ENCODE results near the gene ANKS3.
"Not testable (repeated sequence)": the region's sequence is repeated elsewhere in the genome, so short reads cannot be mapped to it uniquely, and the experiment has no call there.

ANKS3 gene

DNA sequence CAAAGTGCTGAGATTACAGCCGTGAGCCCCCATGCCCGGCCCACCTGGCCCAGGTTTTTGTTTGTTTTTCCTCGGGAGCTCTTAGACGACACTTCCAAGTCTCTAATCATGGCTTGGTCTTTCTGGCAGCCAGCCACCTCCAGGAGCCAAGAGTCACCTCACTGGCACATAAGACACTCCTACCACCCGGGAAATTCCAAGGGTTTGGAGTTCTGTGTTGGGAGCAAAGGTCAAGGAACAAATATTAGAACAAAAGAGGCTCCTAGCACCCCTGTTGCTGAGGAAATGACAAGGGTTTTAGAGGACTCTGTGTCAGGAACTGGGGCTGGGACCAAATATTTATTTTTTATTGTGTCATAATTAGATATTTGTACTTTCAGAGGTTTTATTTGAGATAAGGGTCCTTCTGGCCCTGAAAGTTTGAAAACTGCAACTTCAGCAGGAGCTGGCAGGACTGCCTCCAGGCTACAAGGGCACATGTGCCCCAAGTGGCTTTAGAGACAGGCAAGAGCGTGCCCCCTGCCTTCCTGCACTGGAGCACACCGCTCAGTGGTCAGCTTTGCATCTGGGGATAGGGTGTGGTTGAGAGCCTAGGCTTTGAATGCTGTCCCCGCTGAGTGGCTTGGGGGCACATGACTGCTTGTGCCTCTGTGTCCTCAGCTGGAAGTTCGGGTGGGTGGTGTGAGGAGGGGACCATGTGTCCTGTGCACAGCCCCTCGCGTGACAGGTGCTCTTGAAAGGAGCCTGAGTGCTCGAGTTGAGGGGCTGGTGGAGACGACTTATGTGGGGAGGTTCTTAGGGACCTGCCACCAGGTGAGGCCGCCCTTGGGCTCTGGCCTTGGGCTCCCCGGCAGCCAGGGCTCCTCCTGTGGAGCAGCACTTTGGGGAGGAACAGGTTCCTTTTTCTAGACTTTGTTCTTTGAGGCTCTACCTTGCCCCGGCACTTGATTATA lies 79.8 kb downstream of the ANKS3 start:
- no peaks in the 10 kb centered on the region for H3K9me3 ChIP-seq (replicated peaks in 1 of 2; ENCODE audit: control insufficient read depth in 2 of 2, insufficient read depth in 1 of 2, low read depth in 1 of 2, low read length in 2 of 2)
- no peak overlapping the region for H3K14ac ChIP-seq (ENCODE audit: low read length)
- H2BK120ac ChIP-seq (ENCODE audit: low read depth, low read length), result no peak overlapping the region
- H2BK12ac ChIP-seq (ENCODE audit: low read length), result no peak overlapping the region
- H3K27ac ChIP-seq (replicated peaks; ENCODE audit: low read length), result no peak overlapping the region
- H3K36me3 ChIP-seq (replicated peaks in 1 of 2; ENCODE audit: control insufficient read depth in 2 of 2, insufficient read depth in 2 of 2, low read length in 2 of 2), result peaks cover 26 to 83% of the 10 kb centered on the region in 2 donors
- no peak overlapping the region for H3K9ac ChIP-seq (ENCODE audit: low read depth, low read length, poor library complexity)
- no peak for DNase-seq (ENCODE audit: low spot score)
- H3K27me3 ChIP-seq (ENCODE audit: control insufficient read depth in 3 of 3, insufficient read depth in 3 of 3, low read depth in 1 of 3, low read length in 3 of 3), result no peaks in the 10 kb centered on the region
- no peak overlapping the region for H2AK5ac ChIP-seq (ENCODE audit: low read depth, low read length)
- H2AFZ ChIP-seq (ENCODE audit: low read length), result no peak overlapping the region
- no peak overlapping the region for H3K4me3 ChIP-seq (ENCODE audit: low read length in 2 of 2)
- no CpG with 5 or more reads among the region's 16 CpGs for WGBS, 2 donors (ENCODE audit: extremely low coverage in 2 of 2, insufficient read length in 2 of 2, insufficient replicate concordance in 1 of 2)
- H2BK15ac ChIP-seq (ENCODE audit: low read length), result no peak overlapping the region
- peak overlapping the region; percentile 11 for H3K4me2 ChIP-seq (ENCODE audit: insufficient read depth, low read length, poor library complexity, severe bottlenecking)
- no peak overlapping the region for H4K91ac ChIP-seq (ENCODE audit: low read depth, low read length, poor library complexity)
- no peak overlapping the region for H4K8ac ChIP-seq (ENCODE audit: low read depth, low read length)
- H3K4me1 ChIP-seq (ENCODE audit: control insufficient read depth in 2 of 2, insufficient read depth in 1 of 2, low read depth in 1 of 2, low read length in 2 of 2), result peaks cover 0 to 2% of the 10 kb centered on the region in 2 donors
- H3K4ac ChIP-seq (ENCODE audit: low read length), result no peak overlapping the region
- peaks cover 15% of the 10 kb centered on the region for H3K79me1 ChIP-seq (ENCODE audit: low read depth, low read length)
- H3K23ac ChIP-seq (ENCODE audit: low read depth, low read length, poor library complexity), result no peak overlapping the region
- no peak overlapping the region for H3K18ac ChIP-seq (ENCODE audit: low read length)
- H2BK5ac ChIP-seq (ENCODE audit: low read length), result no peak overlapping the region

DNA sequence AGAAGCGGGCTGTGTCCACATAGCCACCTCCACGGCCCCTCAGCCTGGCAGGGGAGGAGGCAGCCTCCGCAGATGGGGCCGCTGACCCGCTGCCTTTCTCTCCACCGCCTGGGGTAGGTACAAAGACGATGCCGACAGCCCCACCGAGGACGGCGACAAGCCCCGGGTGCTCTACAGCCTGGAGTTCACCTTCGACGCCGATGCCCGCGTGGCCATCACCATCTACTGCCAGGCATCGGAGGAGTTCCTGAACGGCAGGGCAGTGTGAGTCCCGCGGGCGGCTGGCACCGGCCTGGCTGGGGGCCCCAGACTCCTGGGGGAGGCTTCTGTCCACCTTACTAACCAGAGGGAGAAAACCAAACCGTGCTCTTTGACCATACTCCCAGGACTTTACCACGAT lies 81.5 kb downstream of the ANKS3 start:
- H3K4me2 ChIP-seq (ENCODE audit: insufficient read depth, low read length, poor library complexity, severe bottlenecking), result no peak overlapping the region
- H3K36me3 ChIP-seq (replicated peaks in 1 of 2; ENCODE audit: control insufficient read depth in 2 of 2, insufficient read depth in 2 of 2, low read length in 2 of 2), result peaks cover 23 to 75% of the 10 kb centered on the region in 2 donors
- no peak overlapping the region for H3K4ac ChIP-seq (ENCODE audit: low read length)
- H2BK15ac ChIP-seq (ENCODE audit: low read length), result no peak overlapping the region
- H3K14ac ChIP-seq (ENCODE audit: low read length), result no peak overlapping the region
- no peak overlapping the region for H2BK12ac ChIP-seq (ENCODE audit: low read length)
- no peak for DNase-seq (ENCODE audit: low spot score)
- H4K8ac ChIP-seq (ENCODE audit: low read depth, low read length), result no peak overlapping the region
- no peak overlapping the region for H3K27ac ChIP-seq (replicated peaks; ENCODE audit: low read length)
- no peak overlapping the region for H3K18ac ChIP-seq (ENCODE audit: low read length)
- H3K4me1 ChIP-seq (ENCODE audit: control insufficient read depth in 2 of 2, insufficient read depth in 1 of 2, low read depth in 1 of 2, low read length in 2 of 2), result no peaks in the 10 kb centered on the region
- H3K9me3 ChIP-seq (replicated peaks in 1 of 2; ENCODE audit: control insufficient read depth in 2 of 2, insufficient read depth in 1 of 2, low read depth in 1 of 2, low read length in 2 of 2), result peaks cover 0 to 4% of the 10 kb centered on the region in 2 donors
- no peak overlapping the region for H2AFZ ChIP-seq (ENCODE audit: low read length)
- no peak overlapping the region for H4K91ac ChIP-seq (ENCODE audit: low read depth, low read length, poor library complexity)
- no peak overlapping the region for H2AK5ac ChIP-seq (ENCODE audit: low read depth, low read length)
- H2BK5ac ChIP-seq (ENCODE audit: low read length), result no peak overlapping the region
- no CpG with 5 or more reads among the region's 25 CpGs for WGBS, 2 donors (ENCODE audit: extremely low coverage in 2 of 2, insufficient read length in 2 of 2, insufficient replicate concordance in 1 of 2)
- peaks cover 15% of the 10 kb centered on the region for H3K79me1 ChIP-seq (ENCODE audit: low read depth, low read length)
- H2BK120ac ChIP-seq (ENCODE audit: low read depth, low read length), result no peak overlapping the region
- no peak overlapping the region for H3K9ac ChIP-seq (ENCODE audit: low read depth, low read length, poor library complexity)
- no peak overlapping the region for H3K4me3 ChIP-seq (ENCODE audit: low read length in 2 of 2)
- H3K23ac ChIP-seq (ENCODE audit: low read depth, low read length, poor library complexity), result peak overlapping the region; percentile 43
- no peaks in the 10 kb centered on the region for H3K27me3 ChIP-seq (ENCODE audit: control insufficient read depth in 3 of 3, insufficient read depth in 3 of 3, low read depth in 1 of 3, low read length in 3 of 3)

DNA sequence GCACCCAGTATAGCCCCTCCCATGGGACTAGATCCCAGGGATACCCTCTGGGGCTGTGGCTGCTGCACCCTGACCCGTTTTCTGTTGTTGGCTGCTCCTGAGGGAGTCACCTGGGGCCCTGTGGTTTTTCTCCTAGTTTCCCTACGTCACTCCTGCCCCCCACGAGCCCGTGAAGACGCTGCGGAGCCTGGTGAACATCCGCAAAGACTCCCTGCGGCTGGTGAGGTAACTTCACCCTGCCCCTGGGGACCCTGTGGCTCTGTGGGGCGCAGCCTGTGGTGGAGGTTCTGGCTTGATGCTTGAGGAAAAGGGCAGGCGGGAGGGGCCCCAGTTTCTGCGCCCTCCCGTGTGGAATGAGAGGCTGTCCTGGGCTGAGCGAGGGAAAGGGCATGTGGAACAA lies 82.2 kb downstream of the ANKS3 start:
- Histone ChIP-seq H3K27me3 (ENCODE audit: control insufficient read depth in 3 of 3, insufficient read depth in 3 of 3, low read depth in 1 of 3, low read length in 3 of 3) (no peaks in the 10 kb centered on the region), H2AK5ac (ENCODE audit: low read depth, low read length) (no peak overlapping the region), H3K79me1 (ENCODE audit: low read depth, low read length) (peaks cover 19% of the 10 kb centered on the region), H2BK5ac (ENCODE audit: low read length) (no peak overlapping the region), H4K8ac (ENCODE audit: low read depth, low read length) (no peak overlapping the region), H4K91ac (ENCODE audit: low read depth, low read length, poor library complexity) (no peak overlapping the region), H2BK120ac (ENCODE audit: low read depth, low read length) (no peak overlapping the region), H3K36me3 (replicated peaks in 1 of 2; ENCODE audit: control insufficient read depth in 2 of 2, insufficient read depth in 2 of 2, low read length in 2 of 2) (peaks cover 20 to 75% of the 10 kb centered on the region in 2 donors), H3K23ac (ENCODE audit: low read depth, low read length, poor library complexity) (no peak overlapping the region), H2AFZ (ENCODE audit: low read length) (no peak overlapping the region), H3K4ac (ENCODE audit: low read length) (no peak overlapping the region), H3K18ac (ENCODE audit: low read length) (no peak overlapping the region), H3K14ac (ENCODE audit: low read length) (no peak overlapping the region), H2BK12ac (ENCODE audit: low read length) (no peak overlapping the region), H3K27ac (replicated peaks; ENCODE audit: low read length) (no peak overlapping the region), H3K9me3 (replicated peaks in 1 of 2; ENCODE audit: control insufficient read depth in 2 of 2, insufficient read depth in 1 of 2, low read depth in 1 of 2, low read length in 2 of 2) (peaks cover 0 to 12% of the 10 kb centered on the region in 2 donors), H3K9ac (ENCODE audit: low read depth, low read length, poor library complexity) (no peak overlapping the region), H3K4me3 (ENCODE audit: low read length in 2 of 2) (no peak overlapping the region), H2BK15ac (ENCODE audit: low read length) (no peak overlapping the region), H3K4me1 (ENCODE audit: control insufficient read depth in 2 of 2, insufficient read depth in 1 of 2, low read depth in 1 of 2, low read length in 2 of 2) (no peaks in the 10 kb centered on the region), H3K4me2 (ENCODE audit: insufficient read depth, low read length, poor library complexity, severe bottlenecking) (no peak overlapping the region)
- WGBS, 2 donors (ENCODE audit: extremely low coverage in 2 of 2, insufficient read length in 2 of 2, insufficient replicate concordance in 1 of 2), result no CpG with 5 or more reads among the region's 13 CpGs
- no peak for DNase-seq (ENCODE audit: low spot score)

DNA sequence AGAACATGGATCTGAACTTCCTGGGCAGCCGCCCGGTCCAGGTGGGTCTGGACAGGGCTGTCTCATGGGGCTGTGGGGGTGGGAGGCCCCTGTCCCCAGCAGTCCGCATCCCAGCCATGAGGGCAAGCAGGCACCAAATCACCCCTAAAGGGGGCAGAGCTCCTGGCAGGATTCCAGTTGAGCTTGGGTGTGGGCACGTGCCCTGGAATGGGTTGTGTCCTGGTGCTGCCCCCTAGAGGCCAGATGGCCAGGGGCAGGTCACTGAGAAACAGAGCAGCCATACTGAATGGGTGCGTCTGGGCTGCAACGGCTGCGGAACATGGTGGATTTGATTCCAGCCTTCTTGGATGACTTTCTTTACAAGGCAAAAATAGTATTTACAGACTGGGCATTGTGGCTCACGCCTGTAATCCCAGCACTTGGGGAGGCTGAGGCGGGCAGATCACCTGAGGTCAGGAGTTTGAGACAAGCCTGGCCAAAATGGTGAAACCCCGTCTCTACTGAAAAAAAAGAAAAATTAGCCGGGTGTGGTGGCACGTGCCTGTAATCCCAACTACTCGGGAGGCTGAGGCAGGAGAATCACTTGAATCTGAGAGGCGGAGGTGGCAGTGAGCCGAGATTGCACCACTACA lies 83.5 kb downstream of the ANKS3 start:
- H3K4me3 ChIP-seq (ENCODE audit: low read length in 2 of 2), result peak overlapping the region in 1 of 2 donors; percentile 44
- H3K27ac ChIP-seq (replicated peaks; ENCODE audit: low read length); H4K8ac ChIP-seq (ENCODE audit: low read depth, low read length); H3K14ac ChIP-seq (ENCODE audit: low read length); H4K91ac ChIP-seq (ENCODE audit: low read depth, low read length, poor library complexity); H2BK12ac ChIP-seq (ENCODE audit: low read length); H2BK5ac ChIP-seq (ENCODE audit: low read length); H2AK5ac ChIP-seq (ENCODE audit: low read depth, low read length); H2AFZ ChIP-seq (ENCODE audit: low read length); H3K23ac ChIP-seq (ENCODE audit: low read depth, low read length, poor library complexity); H3K9ac ChIP-seq (ENCODE audit: low read depth, low read length, poor library complexity); DNase-seq (ENCODE audit: low spot score); H2BK15ac ChIP-seq (ENCODE audit: low read length); H3K4me2 ChIP-seq (ENCODE audit: insufficient read depth, low read length, poor library complexity, severe bottlenecking); H2BK120ac ChIP-seq (ENCODE audit: low read depth, low read length); H3K4ac ChIP-seq (ENCODE audit: low read length); H3K27me3 ChIP-seq (ENCODE audit: control insufficient read depth in 3 of 3, insufficient read depth in 3 of 3, low read depth in 1 of 3, low read length in 3 of 3); H3K4me1 ChIP-seq (ENCODE audit: control insufficient read depth in 2 of 2, insufficient read depth in 1 of 2, low read depth in 1 of 2, low read length in 2 of 2): not testable (repeated sequence)
- H3K79me1 ChIP-seq (ENCODE audit: low read depth, low read length), result peaks cover 22% of the 10 kb centered on the region
- H3K36me3 ChIP-seq (replicated peaks in 1 of 2; ENCODE audit: control insufficient read depth in 2 of 2, insufficient read depth in 2 of 2, low read length in 2 of 2), result peaks cover 18 to 72% of the 10 kb centered on the region in 2 donors
- WGBS, 2 donors (ENCODE audit: extremely low coverage in 2 of 2, insufficient read length in 2 of 2, insufficient replicate concordance in 1 of 2), result no CpG with 5 or more reads among the region's 15 CpGs
- H3K9me3 ChIP-seq (replicated peaks in 1 of 2; ENCODE audit: control insufficient read depth in 2 of 2, insufficient read depth in 1 of 2, low read depth in 1 of 2, low read length in 2 of 2), result peaks cover 5 to 14% of the 10 kb centered on the region in 2 donors
- peak overlapping the region; percentile 57 for H3K18ac ChIP-seq (ENCODE audit: low read length)

All from neuronal stem cell (in vitro differentiated cells).